ENCODE results near the gene PITPNC1.
"Not testable (repeated sequence)": the region's sequence is repeated elsewhere in the genome, so short reads cannot be mapped to it uniquely, and the experiment has no call there.

The PITPNC1 gene

DNA sequence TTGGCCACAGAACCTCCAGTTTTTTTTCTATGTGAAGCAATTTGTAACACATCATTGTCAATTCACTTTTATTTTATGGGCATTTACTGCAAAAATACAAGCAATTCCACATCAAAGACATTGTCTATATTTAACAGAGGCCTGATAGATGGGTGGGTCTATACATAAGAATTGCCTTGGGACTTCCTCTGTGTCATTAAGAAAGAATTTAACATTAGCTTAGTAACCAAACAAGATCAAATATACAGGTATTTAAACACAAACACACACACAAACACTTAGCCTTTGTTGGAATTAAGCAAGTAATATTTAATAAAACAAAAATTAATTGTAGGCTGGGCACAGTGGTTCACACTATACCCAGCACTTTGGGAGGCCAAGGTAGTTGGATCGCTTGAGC, 4.3 kb upstream of the PITPNC1 start:
- no peak for DNase-seq

DNA sequence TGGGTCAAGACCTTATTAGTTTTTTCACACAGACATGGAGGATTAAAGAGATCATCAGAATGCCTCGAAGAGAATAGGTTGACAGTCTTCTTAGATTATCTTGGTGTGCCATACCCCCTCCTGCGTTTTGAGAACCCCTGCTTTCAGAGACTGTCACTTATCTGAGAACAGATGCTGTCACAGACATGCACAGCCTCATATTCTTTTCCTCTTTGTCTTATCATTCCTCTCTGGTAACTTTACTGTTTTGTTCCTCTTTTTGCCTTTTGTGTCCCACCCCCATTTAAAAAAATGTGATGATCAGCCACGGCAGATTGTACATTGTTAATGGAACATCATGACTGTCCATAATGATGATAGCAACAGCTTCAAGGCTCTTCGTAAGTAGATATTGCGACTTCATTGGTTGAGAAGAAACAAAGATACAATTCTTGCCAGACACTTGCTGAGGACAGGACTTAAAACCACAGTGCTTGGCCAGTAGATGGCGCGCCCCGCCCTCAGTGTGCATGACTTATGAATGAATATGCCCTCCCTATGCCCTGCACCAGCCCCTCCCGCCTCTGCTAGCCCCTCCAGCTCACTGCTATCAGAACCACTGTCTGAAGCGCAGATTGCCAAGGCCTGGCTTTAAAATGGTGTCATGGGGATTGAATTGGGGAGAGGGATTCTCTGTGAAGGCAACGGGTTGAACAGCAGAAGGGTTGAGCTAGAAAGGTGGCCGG, 2.6 kb upstream of the PITPNC1 start:
- DNase-seq = peak; percentile 77

DNA sequence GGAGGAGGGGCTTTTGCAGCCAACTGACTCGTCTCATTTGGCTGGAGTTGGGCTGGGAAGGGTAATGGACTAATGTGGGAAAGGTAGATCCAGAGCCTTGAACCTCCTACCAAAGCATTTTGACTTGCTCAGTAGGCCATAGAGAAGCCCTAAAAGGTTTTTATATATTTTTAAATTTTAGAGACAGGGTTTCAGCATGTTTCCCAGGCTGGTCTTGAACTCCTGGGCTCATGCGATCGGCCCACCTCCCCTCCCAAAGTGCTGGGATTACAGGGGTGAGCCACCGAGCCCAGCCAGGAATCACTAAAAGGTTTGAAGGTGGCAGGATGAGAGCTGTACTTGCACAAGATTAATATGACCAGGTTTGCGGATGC, 2.0 kb upstream of the PITPNC1 start:
- DNase-seq = no peak

DNA sequence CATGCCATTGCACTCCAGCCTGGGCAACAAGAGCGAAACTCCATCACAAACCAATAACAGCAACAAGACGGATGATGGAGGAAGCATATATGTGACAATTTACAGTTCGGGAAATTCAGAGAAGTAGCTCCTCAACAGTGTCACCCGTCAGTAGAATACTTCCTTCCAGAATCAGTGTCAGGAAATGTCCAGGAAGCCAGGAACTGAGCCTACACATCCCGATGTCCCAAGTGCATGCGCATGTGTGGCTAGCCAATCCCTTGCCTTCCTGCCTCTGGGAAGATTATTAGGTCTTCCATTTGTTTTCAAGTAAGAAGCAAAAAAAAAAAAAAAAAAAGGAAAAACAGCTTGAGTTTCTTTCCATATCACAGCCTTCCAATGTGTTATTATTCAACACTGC, 1.4 kb upstream of the PITPNC1 start:
- DNase-seq = peak; percentile 28

DNA sequence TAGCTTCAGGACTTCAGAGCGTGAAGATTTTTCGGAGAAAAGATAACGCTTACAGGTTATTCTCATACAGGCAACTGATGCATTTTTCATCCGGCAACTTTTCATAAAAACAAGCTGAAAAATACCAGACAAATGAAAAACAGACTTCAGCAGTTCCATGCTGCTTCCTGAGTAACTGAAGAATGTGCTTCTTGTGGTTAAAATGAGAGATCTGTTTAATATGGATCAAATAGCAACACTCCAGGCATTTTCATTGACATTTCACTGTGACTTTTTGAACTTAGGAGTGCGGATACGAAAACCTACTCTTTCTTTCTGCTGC, 705 bp upstream of the PITPNC1 start:
- DNase-seq = peak; percentile 84

DNA sequence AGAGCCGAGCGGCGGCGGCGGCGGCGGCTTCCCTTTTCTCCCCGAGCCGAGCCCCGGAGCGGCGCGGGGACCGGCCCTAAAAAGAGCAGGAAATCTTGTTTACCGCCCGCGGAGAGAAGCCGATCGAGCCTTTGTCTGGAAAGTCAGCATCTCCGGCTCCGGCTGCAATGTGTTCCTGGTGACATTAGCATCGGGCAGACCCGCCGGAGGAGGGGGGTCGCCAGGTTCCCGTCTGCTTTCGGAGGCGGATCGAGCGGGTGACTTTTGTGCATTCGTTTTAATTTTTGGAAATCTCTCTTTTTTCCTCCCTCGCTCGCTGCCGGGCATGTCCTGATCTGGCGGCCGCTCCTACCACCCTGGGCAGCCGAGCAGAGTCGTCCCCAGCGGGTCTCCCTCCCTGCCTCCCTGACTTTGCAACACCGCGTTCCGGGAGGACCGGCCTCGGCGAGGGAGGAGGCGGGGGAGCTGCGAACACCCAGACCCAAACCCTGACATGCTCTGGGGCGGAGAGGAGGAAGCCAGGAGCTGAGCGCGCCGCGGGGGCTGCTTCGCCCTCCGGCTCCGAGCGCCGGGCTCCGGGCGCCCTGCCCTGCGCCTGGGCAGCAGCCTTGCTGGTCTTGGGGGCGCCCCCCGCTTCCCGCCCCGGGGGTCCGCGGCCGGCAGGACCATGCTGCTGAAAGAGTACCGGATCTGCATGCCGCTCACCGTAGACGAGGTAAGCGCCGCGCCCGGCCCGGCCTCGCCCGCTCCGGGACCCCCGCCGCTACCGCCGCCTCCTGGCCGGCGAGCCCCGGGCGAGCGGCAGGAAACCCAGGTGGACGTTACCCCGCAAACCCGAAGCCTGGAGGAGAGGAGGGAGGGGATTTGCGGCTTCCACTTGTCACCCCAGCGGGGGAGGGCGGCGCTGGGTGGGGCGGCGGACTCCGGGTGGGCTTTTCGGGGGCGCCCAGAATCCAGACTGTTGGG, 690 bp downstream of the PITPNC1 start:
- peak; percentile 23 for DNase-seq

DNA sequence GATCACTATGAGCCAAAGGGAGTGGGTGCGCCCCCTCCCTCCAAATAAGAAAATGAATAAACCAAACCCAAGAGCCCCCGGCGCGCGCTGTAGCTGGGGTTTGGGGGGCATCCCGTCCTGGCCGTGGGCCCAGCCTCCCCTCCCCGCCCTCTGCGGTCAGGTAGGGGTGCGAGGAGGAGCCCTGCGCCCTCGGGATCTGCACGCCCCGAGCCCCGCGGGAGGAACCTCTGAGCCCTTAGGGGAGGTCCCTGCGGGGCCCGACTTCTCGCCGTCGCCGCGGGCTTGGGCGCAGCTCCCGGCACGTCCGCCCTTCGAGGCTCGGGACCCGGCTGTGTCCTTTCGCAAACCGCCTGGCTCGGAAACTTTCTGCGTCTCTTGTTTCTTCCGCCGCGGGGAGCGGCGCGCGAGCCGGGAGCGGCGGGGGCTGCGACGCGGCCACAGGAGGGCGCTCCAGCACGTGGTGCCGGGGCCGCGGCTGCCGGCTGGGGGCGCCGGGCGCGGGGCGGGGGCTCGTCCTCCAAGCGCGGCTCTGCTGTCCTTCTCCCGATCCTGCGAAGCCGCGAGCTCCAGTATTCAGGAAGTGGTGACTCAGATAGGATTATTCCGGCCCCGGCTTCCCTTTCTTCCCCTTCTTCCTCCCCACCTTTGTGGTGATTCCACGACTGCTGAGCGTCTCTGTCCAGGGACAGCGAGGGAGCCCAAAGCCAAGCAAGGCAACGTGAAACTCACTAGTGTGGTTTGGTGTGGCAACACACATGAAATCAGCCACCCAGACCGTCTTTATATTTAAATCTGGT, 1.6 kb downstream of the PITPNC1 start:
- peak; percentile 85 for DNase-seq

DNA sequence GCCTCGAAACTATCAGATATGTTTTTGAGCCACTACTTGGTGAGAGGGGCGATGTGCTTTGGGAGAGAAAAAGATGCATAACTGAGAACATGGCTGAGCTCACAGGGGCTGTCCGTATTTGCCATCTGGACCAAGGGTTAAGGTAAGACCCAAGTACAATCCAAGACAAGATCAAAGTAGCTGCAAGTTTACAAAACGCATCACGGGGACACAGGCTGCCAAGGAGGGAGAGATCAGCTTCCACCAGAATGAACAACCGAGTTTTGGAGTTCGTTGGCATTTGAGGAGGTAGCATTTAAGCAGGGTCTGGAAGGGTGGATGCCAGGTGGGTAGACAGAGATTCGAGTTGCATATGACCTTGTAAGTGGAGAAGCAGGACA, 2.2 kb downstream of the PITPNC1 start:
- DNase-seq = no peak

DNA sequence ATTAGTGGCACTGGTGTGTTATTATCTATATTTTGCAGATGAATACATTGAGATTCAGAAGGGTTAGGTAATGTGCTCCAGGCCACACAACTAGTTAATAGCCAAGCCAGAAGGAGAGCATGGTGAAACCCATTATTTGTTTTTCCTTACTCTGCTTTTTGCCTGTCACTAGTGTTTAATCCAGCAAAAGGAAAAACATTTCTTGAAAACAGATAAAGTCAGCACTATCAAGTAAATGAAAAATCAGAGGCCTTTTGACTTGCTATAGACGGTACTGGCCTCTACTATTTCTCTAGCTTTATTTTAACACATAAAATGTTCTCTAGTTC, 4.8 kb downstream of the PITPNC1 start:
- DNase-seq = no peak

DNA sequence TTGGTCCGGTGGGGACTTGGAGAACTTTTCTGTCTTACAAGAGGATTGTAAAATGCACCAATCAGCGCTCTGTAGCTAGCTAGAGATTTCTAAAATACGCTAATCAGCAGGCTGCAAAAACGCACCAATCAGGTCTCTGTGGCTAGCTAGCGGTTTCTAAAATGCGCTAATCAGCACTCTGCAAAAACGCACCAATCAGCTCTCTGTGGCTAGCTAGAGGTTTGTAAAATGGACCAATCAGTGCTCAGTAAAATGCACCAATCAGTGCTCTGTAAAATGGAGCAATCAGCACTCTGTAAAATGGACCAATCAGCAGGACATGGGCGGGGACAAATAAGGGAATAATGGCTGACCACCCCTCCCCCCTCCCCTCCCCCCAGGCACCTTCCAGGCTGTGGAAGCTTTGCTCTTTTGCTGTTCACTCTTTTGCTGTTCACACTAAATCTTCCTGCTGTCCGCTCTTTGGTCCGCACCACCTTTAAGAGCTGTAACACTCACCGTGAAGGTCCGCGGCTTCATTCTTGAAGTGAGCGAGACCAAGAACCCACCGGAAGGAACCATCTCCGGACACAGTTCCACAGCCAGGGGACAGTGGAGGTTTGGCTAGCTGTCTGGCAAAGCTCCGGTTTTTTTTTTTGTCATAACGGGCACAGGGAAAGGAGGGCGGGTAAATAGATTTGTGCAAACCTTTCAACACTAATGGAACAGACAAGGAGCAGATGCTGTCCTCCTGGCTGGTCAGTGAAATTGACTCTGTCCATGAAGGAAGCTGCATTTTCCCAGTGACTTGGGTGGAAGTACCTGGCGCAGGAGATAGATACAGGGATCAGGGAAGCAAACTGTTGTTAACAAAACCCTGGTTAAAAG, 8.3 kb downstream of the PITPNC1 start:
- no peak for DNase-seq

DNA sequence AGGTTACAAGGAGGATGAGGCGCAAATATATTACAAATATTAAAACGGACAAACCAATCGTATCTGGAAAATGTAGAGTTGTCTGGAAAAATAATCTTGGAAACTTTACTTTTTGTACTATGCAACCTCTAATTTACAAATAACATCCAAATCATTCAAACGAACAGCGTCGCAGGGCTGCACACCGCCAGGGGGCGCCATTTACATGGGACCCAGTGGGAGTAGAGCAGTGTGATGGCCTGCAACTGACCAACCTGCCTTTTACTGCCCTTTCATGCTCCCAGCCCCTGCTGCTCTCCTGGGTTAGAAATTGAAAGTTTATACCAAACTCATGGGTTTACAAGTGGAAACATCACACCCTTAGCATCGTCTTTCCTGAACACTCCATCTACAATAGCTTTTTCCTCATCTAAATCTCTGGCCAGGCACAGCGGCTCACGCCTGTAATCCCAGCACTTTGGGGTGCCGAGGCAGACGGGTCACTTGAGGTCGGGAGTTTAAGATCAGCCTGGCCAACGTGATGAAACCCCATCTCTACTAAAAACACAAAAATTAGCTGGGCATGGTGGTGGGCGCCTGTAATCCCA, 10.0 kb downstream of the PITPNC1 start:
- peak; percentile 25 for DNase-seq

DNA sequence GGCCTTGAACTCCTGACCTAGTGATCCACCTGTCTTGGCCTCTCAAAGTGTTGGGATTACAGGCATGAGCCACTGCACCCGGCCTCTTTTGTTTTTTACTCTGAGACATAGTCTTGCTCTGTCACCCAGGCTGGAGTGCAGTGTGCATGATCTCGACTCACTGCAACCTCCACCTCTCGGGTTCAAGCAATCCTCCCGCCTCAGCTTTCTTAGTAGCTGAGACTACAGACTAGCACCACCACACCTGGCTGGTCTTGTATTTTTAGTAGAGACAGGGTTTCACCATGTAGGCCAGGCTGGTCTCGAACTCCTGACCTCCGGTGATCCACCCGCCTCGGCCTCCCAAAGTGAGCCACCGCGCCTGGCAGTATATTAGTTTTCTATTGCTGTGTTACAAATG, 11.5 kb downstream of the PITPNC1 start:
- DNase-seq = not testable (repeated sequence)

DNA sequence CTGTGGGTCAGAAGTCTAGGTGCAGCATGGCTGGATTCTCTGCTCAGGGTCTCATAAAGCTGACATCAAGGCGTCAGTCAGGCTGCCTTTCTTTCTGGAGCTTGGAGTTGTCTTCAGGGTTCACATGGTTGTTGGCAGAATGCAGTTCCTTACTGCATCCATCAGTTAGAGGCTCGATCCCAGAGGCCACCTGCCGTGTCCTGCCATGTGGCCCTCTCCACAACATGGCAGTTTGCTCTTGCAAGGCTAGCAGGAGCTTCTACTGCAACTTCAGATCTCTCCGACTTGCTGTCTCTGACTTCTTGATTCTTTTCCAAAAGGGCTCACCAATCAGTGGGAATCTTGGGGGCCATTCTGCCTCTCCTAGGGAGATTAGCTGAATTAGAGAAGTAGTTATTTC, 11.9 kb downstream of the PITPNC1 start:
- DNase-seq = no peak

DNA sequence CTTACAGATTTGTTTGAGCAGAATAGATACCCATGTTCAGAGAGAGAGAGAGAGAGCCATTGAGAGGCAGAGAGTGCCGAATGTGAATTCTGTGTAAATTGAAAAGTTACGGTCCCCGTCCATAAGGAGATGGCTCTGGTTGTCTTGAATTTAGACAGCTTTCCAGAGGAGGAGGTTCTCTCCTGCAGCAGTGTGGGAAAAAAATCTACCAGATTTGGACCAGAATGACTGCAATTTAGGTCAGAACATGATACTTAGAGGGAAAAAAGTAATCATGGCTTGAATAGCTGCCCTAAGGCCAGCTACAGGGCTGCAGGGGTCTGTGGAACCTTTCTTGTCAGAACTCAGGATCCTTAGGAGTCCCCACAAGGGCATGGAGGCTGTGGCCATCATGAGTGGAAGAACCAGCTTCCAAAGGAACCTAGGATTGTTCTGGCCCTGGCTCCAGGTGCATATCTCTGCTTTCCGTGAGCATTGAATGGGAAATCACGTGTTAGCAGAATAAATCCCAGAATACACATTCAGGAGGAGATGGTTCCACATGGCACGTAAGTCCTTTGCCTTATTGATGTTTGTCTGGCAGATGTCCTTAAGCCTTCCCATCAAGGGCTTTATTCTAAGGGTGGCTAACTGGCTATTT, 13.0 kb downstream of the PITPNC1 start:
- DNase-seq = no peak

DNA sequence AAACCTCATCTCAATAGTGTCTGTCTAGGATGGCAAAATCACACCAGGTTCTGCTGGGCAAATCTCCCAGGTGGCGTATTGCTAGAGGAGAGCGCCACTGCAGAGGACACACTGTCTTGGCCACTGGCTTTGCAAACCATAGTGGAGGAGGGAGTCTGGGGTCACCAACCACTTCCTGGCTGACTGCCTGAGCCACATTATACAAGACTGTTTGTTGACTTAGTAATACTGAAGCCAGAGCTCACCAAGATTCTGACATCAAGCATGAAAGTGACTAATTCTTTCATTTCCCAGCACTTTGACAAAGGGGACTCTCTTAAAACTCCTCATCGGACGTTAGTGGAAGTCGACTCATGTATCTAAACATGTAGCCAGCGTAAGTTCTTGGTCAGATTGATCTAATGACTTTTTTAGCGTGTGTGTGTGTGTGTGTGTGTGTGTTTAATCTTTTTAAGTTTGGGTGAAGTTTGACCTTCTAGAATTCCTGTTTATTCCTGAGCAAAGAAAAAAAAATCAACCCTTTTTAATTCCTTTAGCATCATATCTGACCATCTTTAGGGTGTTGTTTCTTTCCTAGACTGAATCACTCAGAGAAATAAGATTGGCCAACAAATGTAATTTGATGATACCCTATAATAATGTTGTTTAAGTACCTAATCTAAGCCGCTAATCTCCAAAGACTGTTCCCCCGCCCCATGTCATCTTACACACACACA, 13.7 kb downstream of the PITPNC1 start:
- peak; percentile 92 for DNase-seq

DNA sequence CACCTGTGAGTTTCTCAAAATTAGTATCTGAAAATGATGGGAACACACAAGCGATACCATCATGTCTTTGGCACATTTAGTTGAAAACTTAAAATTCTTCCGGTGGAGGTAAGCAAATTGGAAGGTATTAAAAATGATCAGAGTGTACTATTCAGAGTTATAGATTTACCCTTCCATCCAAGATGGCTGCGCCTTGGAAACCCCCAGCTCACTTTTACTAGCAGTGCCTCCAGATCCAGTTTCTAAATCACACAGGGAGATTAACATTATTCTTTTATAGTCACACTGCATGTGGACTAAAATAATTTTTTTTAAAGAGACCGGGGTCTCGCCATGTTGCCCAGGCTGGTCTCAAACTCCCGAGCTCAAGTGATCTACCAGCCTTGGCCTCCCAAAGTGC, 15.0 kb downstream of the PITPNC1 start:
- no peak for DNase-seq

DNA sequence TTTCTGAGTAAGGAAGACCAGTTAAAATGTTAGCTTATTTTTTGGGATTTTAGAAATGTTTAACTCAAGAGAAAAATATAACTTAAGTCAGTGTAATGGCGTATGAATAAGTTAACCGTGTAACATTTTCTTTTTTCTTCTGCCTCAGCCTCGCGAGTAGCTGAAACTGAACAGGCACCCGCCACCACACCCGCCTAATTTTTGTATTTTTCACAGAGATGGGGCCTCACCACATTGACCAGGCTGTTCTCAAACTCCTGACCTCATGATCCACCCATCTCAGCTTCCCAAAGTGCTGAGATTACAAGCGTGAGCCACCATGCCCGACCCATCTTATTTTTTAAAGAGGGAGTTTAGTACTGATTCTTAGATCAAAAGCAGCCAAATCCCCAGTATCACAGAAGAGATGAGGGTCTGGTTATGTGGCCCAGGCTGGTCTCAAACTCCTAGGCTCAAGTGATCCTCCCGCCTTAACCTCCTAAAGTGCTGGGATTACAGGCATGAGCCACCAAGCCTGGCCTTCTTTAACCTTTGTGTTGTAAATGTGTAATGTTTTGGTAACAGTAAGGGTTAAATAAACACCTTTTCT, 16.8 kb downstream of the PITPNC1 start:
- no peak for DNase-seq

DNA sequence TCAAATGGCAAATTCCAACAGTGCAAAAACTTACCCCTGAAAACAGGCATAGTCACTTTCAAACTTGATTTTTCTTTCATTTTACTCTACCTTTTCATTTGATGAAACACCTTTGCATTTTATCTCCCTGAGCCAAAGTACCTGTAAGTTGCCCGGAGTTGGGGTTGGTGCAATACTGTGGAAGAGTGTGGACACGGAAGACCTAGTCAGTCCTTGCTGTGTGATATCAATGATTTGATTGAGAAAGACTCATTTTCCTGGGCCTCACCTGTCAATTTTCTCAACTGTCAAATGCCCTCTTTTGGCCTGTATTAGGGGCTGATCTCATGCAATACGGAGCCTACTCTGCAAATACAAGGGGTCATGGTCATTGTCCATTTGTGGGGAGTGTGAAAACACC, 22.6 kb downstream of the PITPNC1 start:
- no peak for DNase-seq

DNA sequence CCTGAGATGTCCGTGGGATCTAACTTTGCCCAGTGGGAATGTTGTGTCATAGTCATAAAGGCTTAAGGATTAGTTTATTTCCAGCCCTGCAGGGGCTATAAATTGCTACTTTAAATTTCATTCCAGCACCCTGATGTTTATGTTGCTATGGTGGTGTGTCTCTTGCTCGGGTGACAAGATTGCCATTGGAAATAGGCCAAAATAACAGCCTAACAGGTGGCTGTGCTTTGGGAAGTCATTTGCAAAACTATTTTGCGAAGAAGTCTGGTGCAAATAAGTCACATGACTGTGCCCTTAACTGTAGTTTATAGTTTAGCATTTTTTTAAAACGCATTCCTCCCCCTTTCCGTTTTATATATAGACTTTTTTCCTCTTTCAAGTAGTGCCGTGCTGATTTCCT, 23.1 kb downstream of the PITPNC1 start:
- DNase-seq = no peak

DNA sequence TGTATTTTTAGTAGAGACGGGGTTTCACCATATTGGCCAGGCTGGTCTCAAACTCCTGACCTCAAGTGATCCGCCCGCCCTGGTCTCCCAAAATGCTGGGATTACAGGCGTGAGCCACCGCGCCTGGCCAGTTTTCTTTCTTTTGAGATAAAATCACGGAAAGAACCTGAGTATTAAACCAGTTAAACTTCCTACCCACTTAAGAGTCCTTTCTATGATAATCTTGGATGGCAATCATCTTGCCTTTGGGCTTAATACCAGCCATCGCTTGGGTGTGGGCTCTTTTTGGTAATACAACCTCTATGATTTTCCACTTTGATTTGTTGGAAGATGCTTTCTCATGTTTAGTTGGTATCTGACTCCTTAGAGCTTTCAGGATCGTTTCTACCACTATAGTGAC, 24.0 kb downstream of the PITPNC1 start:
- no peak for DNase-seq
